Sigmoid colon (tissue), 4 donors: ENCODE measurements around the gene KRTAP2-3.

ENCODE experiments used
- EP300 ChIP-seq, 4 donors: sonication (generic); formaldehyde crosslinking; IDR thresholded peaks; one replicate each; pipeline ENCODE4 v1.6.1; 2017; ENCODE audit warnings: antibody characterized with exemption in 4 of 4
- POLR2A ChIP-seq, 2 donors: fragments of 450-650 bp; IDR thresholded peaks; one replicate each; pipeline ENCODE4 v1.6.1; 2016; ENCODE audit warnings: antibody characterized with exemption in 2 of 2, mild to moderate bottlenecking in 2 of 2, moderate library complexity in 2 of 2
- POLR2AphosphoS5 ChIP-seq, 4 donors: sonication (generic); formaldehyde crosslinking; IDR thresholded peaks; one replicate each; pipeline ENCODE4 v1.6.1; 2017; ENCODE audit warnings: antibody characterized with exemption in 4 of 4
- TF ChIP-seq, protein P1 (sequence below), 4 experiments: fragments of 450-650 bp in 3 of 4; fragments of 200-600 bp in 1 of 4; IDR thresholded peaks; one replicate each; pipeline ENCODE4 v1.5.1; 2016 to 2019; ENCODE audit warnings: antibody characterized with exemption in 4 of 4, mild to moderate bottlenecking in 3 of 4, moderate library complexity in 2 of 4

GRCh38 chr17:41026715-41027471 lies 33.0 kb downstream of the KRTAP2-3 start, which contains the start of gene KRTAP1-5:
- TF ChIP-seq, protein P1, sequence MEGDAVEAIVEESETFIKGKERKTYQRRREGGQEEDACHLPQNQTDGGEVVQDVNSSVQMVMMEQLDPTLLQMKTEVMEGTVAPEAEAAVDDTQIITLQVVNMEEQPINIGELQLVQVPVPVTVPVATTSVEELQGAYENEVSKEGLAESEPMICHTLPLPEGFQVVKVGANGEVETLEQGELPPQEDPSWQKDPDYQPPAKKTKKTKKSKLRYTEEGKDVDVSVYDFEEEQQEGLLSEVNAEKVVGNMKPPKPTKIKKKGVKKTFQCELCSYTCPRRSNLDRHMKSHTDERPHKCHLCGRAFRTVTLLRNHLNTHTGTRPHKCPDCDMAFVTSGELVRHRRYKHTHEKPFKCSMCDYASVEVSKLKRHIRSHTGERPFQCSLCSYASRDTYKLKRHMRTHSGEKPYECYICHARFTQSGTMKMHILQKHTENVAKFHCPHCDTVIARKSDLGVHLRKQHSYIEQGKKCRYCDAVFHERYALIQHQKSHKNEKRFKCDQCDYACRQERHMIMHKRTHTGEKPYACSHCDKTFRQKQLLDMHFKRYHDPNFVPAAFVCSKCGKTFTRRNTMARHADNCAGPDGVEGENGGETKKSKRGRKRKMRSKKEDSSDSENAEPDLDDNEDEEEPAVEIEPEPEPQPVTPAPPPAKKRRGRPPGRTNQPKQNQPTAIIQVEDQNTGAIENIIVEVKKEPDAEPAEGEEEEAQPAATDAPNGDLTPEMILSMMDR (IDR thresholded peaks at IDR 0.05), result no peak
- TF ChIP-seq EP300 (IDR thresholded peaks at IDR 0.05), result no peak
- TF ChIP-seq POLR2AphosphoS5 (IDR thresholded peaks at IDR 0.05), result no peak
- no peak for TF ChIP-seq POLR2A (IDR thresholded peaks at IDR 0.05)
